Trophoblast cell (in vitro differentiated cells and primary cell): ENCODE data around the gene MAST4.

Source experiments
- DNase-seq, 2 donors: peaks; one replicate each; pipeline ENCODE4 v3.0.0-alpha.2; 2016
- H2AFZ ChIP-seq: 2 replicates; pipeline ENCODE4 v1.6.1; 2013; ENCODE audit warnings: low read length, moderate library complexity, mild to moderate bottlenecking; ENCODE audit not compliant: insufficient read depth, poor library complexity
- H2AK5ac ChIP-seq: 2 replicates; pipeline ENCODE4 v1.6.1; 2013; ENCODE audit warnings: mild to moderate bottlenecking, low read length
- H2BK120ac ChIP-seq: 2 replicates; pipeline ENCODE4 v1.6.1; 2013; ENCODE audit warnings: low read length, mild to moderate bottlenecking, moderate library complexity; ENCODE audit not compliant: insufficient read depth, poor library complexity
- H2BK12ac ChIP-seq: 2 replicates; pipeline ENCODE4 v1.6.1; 2013; ENCODE audit warnings: mild to moderate bottlenecking, low read length, moderate library complexity
- H2BK5ac ChIP-seq: 2 replicates; pipeline ENCODE4 v1.6.1; 2013; ENCODE audit warnings: low read length, low read depth, moderate library complexity, mild to moderate bottlenecking; ENCODE audit not compliant: poor library complexity
- H3K14ac ChIP-seq: 2 replicates; pipeline ENCODE4 v1.6.1; 2013; ENCODE audit warnings: mild to moderate bottlenecking, low read length
- H3K18ac ChIP-seq: 2 replicates; pipeline ENCODE4 v1.6.1; 2013; ENCODE audit warnings: mild to moderate bottlenecking, low read length
- H3K23ac ChIP-seq: 2 replicates; pipeline ENCODE4 v1.6.1; 2013; ENCODE audit warnings: low read length
- H3K27ac ChIP-seq: 2 replicates; pipeline ENCODE4 v1.5.1; 2013; ENCODE audit warnings: low read depth, mild to moderate bottlenecking, inconsistent platforms, low read length, moderate library complexity
- H3K27me3 ChIP-seq: 2 replicates; pipeline ENCODE4 v1.6.1; 2013; ENCODE audit warnings: inconsistent platforms, mild to moderate bottlenecking, low read length, moderate library complexity; ENCODE audit not compliant: insufficient read depth
- H3K36me3 ChIP-seq, 2 experiments: 1 replicate in 1 of 2; 2 replicates in 1 of 2; pipeline ENCODE4 v1.6.1; 2013; ENCODE audit warnings: low read length in 2 of 2, mild to moderate bottlenecking in 2 of 2, moderate library complexity in 1 of 2; ENCODE audit not compliant: insufficient read depth in 2 of 2, control insufficient read depth in 1 of 2
- H3K4ac ChIP-seq: 2 replicates; pipeline ENCODE4 v1.6.1; 2013; ENCODE audit warnings: low read depth, mild to moderate bottlenecking, low read length, moderate library complexity
- H3K4me1 ChIP-seq, 2 experiments: 1 replicate in 1 of 2; 2 replicates in 1 of 2; pipeline ENCODE4 v1.6.1; 2013; ENCODE audit warnings: low read length in 2 of 2, mild to moderate bottlenecking in 2 of 2, moderate library complexity in 1 of 2; ENCODE audit not compliant: insufficient read depth in 2 of 2, control insufficient read depth in 1 of 2
- H3K4me2 ChIP-seq: 2 replicates; pipeline ENCODE4 v1.6.1; 2013; ENCODE audit warnings: inconsistent platforms, mild to moderate bottlenecking, low read length, moderate library complexity
- H3K4me3 ChIP-seq: 2 replicates; pipeline ENCODE4 v1.5.1; 2013; ENCODE audit warnings: mild to moderate bottlenecking, low read depth, low read length, inconsistent platforms
- H3K79me1 ChIP-seq: one replicate; pipeline ENCODE4 v1.6.1; 2013; ENCODE audit warnings: low read length
- H3K79me2 ChIP-seq: 2 replicates; pipeline ENCODE4 v1.6.1; 2013; ENCODE audit warnings: low read length, mild to moderate bottlenecking; ENCODE audit not compliant: control insufficient read depth, insufficient read depth, poor library complexity
- H3K9ac ChIP-seq: 2 replicates; pipeline ENCODE4 v1.6.1; 2013; ENCODE audit warnings: mild to moderate bottlenecking, low read length
- H3K9me3 ChIP-seq: 2 replicates; pipeline ENCODE4 v1.6.1; 2013; ENCODE audit warnings: low read depth, mild to moderate bottlenecking, control low read depth, inconsistent platforms, low read length; ENCODE audit not compliant: insufficient read depth
- H4K12ac ChIP-seq: 2 replicates; pipeline ENCODE4 v1.6.1; 2013; ENCODE audit warnings: low read depth, mild to moderate bottlenecking, low read length, moderate library complexity
- H4K8ac ChIP-seq: 2 replicates; pipeline ENCODE4 v1.6.1; 2013; ENCODE audit warnings: low read depth, mild to moderate bottlenecking, low read length, moderate library complexity
- H4K91ac ChIP-seq: one replicate; pipeline ENCODE4 v1.6.1; 2013; ENCODE audit warnings: low read depth, mild to moderate bottlenecking, low read length, moderate library complexity
- WGBS: extraction: QIAGEN DNeasy Blood & Tissue Kit; methylation state at CpG from one replicate; pipeline ENCODE4 v1.1.7; 2013; ENCODE audit warnings: missing lambda C conversion rate; ENCODE audit not compliant: insufficient read length, insufficient coverage; ENCODE audit errors: extremely low coverage; 5-methylcytosine and 5-hydroxymethylcytosine counted together

MAST4 gene

DNA sequence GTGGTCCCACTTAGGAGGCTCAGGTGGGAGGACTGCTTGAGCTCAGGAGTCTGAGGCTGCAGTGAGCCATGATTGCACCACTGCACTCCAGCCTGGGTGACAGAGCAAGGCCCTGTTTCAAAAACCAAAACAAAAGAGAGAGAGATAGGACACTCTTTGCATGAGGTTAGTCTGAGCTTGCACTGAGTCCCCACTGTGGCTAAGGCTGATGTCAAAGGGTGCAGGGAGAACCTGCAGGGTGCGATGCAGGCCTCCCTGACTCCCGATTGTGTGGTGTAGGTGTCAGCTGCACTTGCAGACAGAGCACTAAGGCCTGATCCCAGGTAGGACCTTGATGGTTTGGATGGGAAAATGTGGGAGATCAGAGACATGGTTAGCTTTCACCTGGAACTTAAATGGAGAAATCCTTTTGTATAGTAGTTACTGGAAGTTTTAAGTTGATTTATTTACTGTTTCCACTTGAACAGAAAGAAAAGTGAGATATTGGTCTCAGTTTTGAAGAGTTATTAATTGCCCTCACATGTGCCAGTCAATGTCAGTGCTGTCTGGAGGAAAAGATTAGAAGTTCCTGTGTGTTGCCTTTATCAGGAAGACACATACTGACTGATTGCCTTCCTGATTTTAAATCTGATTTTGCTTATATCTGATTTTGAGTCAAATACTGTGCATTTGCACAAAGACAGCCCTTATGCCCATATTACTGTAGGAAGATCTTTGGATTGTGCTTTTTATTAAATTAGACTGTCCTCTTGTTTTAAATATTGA lies 260.0 kb downstream of the MAST4 start:
- Histone ChIP-seq H4K12ac (no peak overlapping the region), H2AK5ac (no peak overlapping the region), H3K79me2 (no peaks in the 10 kb centered on the region), H3K18ac (no peak overlapping the region), H3K4me2 (no peak overlapping the region), H2BK120ac (no peak overlapping the region), H3K9me3 (no peaks in the 10 kb centered on the region), H3K36me3 (no peaks in the 10 kb centered on the region), H2BK5ac (no peak overlapping the region), H2AFZ (no peak overlapping the region), H3K27ac (no peak overlapping the region), H3K4ac (no peak overlapping the region), H3K23ac (no peak overlapping the region), H3K14ac (no peak overlapping the region), H3K9ac (no peak overlapping the region), H3K79me1 (no peaks in the 10 kb centered on the region), H3K4me3 (no peak overlapping the region), H3K27me3 (no peaks in the 10 kb centered on the region), H2BK12ac (no peak overlapping the region), H3K4me1 (peaks cover 0 to 4% of the 10 kb centered on the region in 2 experiments), H4K91ac (no peak overlapping the region), H4K8ac (no peak overlapping the region)
- no peak for DNase-seq
- WGBS: no CpG with 5 or more reads among the region's 2 CpGs

DNA sequence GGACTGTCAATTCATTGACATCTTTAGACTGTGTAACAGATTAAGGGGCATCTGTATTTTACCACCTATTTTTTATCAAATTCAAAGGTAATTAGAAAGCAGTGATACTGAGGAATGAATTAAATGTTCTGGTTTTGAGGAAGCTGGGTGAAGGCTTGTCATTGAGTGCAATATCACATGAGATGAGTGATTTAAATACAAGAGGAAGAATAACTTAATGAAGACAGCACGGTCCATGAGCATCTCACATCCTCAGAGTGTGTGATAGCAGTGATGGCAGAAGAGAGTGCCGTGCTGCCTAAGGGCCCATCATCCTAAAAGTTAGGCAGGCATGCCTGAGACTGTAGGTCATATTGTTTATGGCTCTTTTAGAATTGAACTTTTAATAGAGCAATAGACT lies 263.3 kb downstream of the MAST4 start:
- Histone ChIP-seq H4K8ac (no peak overlapping the region), H2AK5ac (no peak overlapping the region), H3K18ac (no peak overlapping the region), H3K9me3 (no peaks in the 10 kb centered on the region), H3K4ac (no peak overlapping the region), H3K4me2 (no peak overlapping the region), H3K27me3 (no peaks in the 10 kb centered on the region), H4K91ac (no peak overlapping the region), H3K14ac (no peak overlapping the region), H3K79me1 (peaks cover 4% of the 10 kb centered on the region), H2BK120ac (no peak overlapping the region), H3K4me3 (no peak overlapping the region), H3K9ac (no peak overlapping the region), H3K4me1 (peaks cover 4 to 7% of the 10 kb centered on the region in 2 experiments), H3K36me3 (no peaks in the 10 kb centered on the region), H4K12ac (no peak overlapping the region), H3K79me2 (no peaks in the 10 kb centered on the region), H2BK12ac (no peak overlapping the region), H2BK5ac (no peak overlapping the region), H2AFZ (no peak overlapping the region), H3K27ac (no peak overlapping the region), H3K23ac (no peak overlapping the region)
- no peak for DNase-seq
- no CpG with 5 or more reads among the region's 2 CpGs for WGBS

DNA sequence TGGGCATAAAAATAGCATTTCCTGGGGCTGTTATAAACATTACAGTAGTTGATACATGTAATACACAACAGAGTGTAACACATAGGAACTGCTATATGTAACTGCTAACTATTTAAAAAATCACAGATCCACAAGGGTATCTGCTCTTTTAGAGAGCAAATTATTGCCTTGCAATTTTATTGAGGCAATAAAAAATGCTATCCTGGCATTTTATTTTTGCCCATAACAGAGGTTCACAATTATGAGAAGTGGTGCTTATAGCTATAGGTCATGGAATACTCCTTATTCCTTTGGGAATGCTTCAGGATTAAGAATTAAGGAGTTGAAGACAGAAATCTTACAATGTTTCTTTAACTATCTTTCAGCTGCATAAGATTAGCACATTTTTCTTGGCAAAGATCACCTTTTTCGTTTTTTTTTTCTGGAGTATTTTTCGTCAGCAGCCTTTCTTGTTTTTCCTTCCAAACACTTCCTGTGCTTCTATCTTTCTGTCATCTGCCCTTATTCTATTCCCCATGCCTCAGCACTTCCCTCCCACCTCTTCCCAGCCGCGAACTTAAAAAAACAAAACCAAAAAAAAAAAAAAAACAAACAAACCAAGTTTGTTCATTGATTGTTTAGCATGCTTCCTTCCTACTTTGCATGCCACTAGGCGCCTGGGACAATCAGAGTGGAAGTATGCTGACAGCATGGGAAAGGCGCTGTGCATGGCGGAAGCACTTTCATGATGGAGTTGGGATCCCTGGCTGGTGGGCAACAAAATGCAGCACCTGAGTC lies 264.2 kb downstream of the MAST4 start:
- Histone ChIP-seq H3K36me3 (no peaks in the 10 kb centered on the region), H3K4ac (no peak overlapping the region), H4K91ac (peak overlapping the region; percentile 13), H3K23ac (no peak overlapping the region), H3K4me2 (no peak overlapping the region), H3K27ac (no peak overlapping the region), H2AK5ac (no peak overlapping the region), H3K18ac (no peak overlapping the region), H4K8ac (no peak overlapping the region), H3K79me2 (no peaks in the 10 kb centered on the region), H2BK5ac (no peak overlapping the region), H3K14ac (no peak overlapping the region), H3K9ac (no peak overlapping the region), H2AFZ (peak overlapping the region; percentile 4), H3K4me3 (no peak overlapping the region), H4K12ac (no peak overlapping the region), H2BK12ac (no peak overlapping the region), H3K27me3 (no peaks in the 10 kb centered on the region), H3K79me1 (peaks cover 4% of the 10 kb centered on the region), H2BK120ac (no peak overlapping the region), H3K4me1 (peaks cover 4 to 7% of the 10 kb centered on the region in 2 experiments), H3K9me3 (no peaks in the 10 kb centered on the region)
- peak; percentile 18 to 54 for DNase-seq
- WGBS: no CpG with 5 or more reads among the region's 7 CpGs

DNA sequence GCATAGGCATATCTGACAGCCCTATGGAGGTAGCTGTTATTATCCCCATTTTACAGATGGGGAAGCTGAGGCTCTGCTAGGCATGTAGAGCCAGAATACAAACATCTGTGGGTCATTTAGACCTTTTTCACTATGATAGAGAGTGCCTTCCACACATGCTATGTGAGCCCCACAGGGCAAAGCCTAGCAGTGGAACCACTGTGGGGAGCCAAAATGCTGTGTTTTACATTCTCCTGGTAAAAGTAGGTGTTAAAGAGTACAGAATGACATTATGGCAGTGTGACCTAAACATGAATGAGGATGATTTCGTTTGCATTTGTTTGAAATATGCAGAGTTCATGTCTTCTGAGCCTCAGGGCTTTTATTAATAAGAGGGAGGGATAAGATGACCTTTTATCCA lies 265.2 kb downstream of the MAST4 start:
- H3K4me3 ChIP-seq: no peak overlapping the region
- H4K8ac ChIP-seq: no peak overlapping the region
- H3K79me2 ChIP-seq: no peaks in the 10 kb centered on the region
- H3K27ac ChIP-seq: no peak overlapping the region
- H3K9ac ChIP-seq: no peak overlapping the region
- no peak overlapping the region for H2AK5ac ChIP-seq
- no peak overlapping the region for H3K4me2 ChIP-seq
- H2AFZ ChIP-seq: no peak overlapping the region
- DNase-seq: no peak
- H2BK120ac ChIP-seq: no peak overlapping the region
- no peak overlapping the region for H3K14ac ChIP-seq
- H3K9me3 ChIP-seq: no peaks in the 10 kb centered on the region
- H2BK12ac ChIP-seq: no peak overlapping the region
- H3K4me1 ChIP-seq: peaks cover 4 to 7% of the 10 kb centered on the region in 2 experiments
- H3K79me1 ChIP-seq: peaks cover 4% of the 10 kb centered on the region
- WGBS: no CpG with 5 or more reads among the region's 1 CpG
- no peaks in the 10 kb centered on the region for H3K27me3 ChIP-seq
- no peak overlapping the region for H4K91ac ChIP-seq
- H3K4ac ChIP-seq: no peak overlapping the region
- H3K18ac ChIP-seq: no peak overlapping the region
- H2BK5ac ChIP-seq: no peak overlapping the region
- no peak overlapping the region for H4K12ac ChIP-seq
- H3K36me3 ChIP-seq: no peaks in the 10 kb centered on the region
- H3K23ac ChIP-seq: no peak overlapping the region
